Kidney (tissue), 14 donors: ENCODE results near the gene SPTBN1. TPM values are rescaled to one million over a fixed set of nuclear protein-coding genes. Genes with fewer than 3 reads are reported as not detected.

Source experiments
- DNase-seq, 5 donors: peaks; one replicate each; pipeline ENCODE4 v3.0.0-alpha.2; 2013 to 2020
- FAIRE-seq: peaks from 2 replicates; lab custom pipeline; 2012; peaks lifted over from hg19 to GRCh38; lab: Jason Lieb, UNC
- H3K27ac ChIP-seq, 2 donors: one replicate each; pipeline ENCODE4 v1.7.0; 2013; ENCODE audit warnings: low read depth in 2 of 2, low read length in 2 of 2, inconsistent platforms in 1 of 2
- H3K27me3 ChIP-seq: one replicate; pipeline ENCODE4 v1.7.1; 2013; ENCODE audit warnings: low read length, inconsistent platforms; ENCODE audit not compliant: control insufficient read depth, insufficient read depth
- H3K36me3 ChIP-seq, 3 donors: one replicate each; pipeline versions ENCODE4 v1.7.0 to v1.7.1; 2013; ENCODE audit warnings: low read length in 3 of 3, control low read depth in 1 of 3, inconsistent platforms in 1 of 3; ENCODE audit not compliant: insufficient read depth in 3 of 3, control insufficient read depth in 2 of 3
- H3K4me1 ChIP-seq, 3 donors: one replicate each; pipeline versions ENCODE4 v1.7.0 to v1.7.1; 2013; ENCODE audit warnings: low read length in 3 of 3, inconsistent platforms in 1 of 3, low read depth in 1 of 3; ENCODE audit not compliant: control insufficient read depth in 2 of 3, insufficient read depth in 2 of 3
- H3K4me3 ChIP-seq, 3 donors: one replicate each; pipeline versions ENCODE4 v1.7.0 to v1.8.1; 2013; ENCODE audit warnings: low read length in 3 of 3, control low read depth in 1 of 3, inconsistent platforms in 1 of 3
- H3K9ac ChIP-seq, 3 donors: one replicate each; pipeline versions ENCODE4 v1.7.0 to v1.7.1; 2013; ENCODE audit warnings: low read length in 3 of 3, control low read depth in 1 of 3, inconsistent platforms in 1 of 3
- H3K9me3 ChIP-seq, 3 donors: one replicate each; pipeline versions ENCODE4 v1.7.0 to v1.7.1; 2013; ENCODE audit warnings: low read length in 3 of 3, control low read depth in 1 of 3, inconsistent platforms in 1 of 3; ENCODE audit not compliant: control insufficient read depth in 2 of 3, insufficient read depth in 1 of 3
- CTCF ChIP-seq: IDR thresholded peaks from 3 replicates; pipeline ENCODE4 v1.5.1; 2012; ENCODE audit warnings: mild to moderate bottlenecking, moderate library complexity, borderline replicate concordance; ENCODE audit not compliant: insufficient read depth; ENCODE audit errors: extremely low read depth
- intact Hi-C: fragments of 100-400 bp; cut with DNase I; formaldehyde crosslinking; loops from one replicate; pipeline ENCODE4 v1.11.1; 2022
- polyA plus RNA-seq: library from polyadenylated mRNA; stranded (reverse); fragments of 350-450 nt; fragmentation: Illumina TruSeq; extraction: RNeasy Lipid Tissue Mini Kit (QIAGEN cat#74804); gene quantifications from one replicate; pipeline ENCODE4 v1.2.3, GENCODE V29; 2014; ENCODE audit warnings: low read depth, low replicate concordance; ENCODE audit not compliant: insufficient read depth
- total RNA-seq: library from RNA; stranded (reverse); fragmentation: NEBNext Ultra II Directional; extraction: Animal tissue kit (Norgen Biotek cat#: 25700); gene quantifications from one replicate; pipeline ENCODE4 v1.2.1, GENCODE V29; 2021
- donor health status: control.
- donor health status: control.
- donor health status: control.
- donor health status: control.
- donor health status: control.
- donor health status: DM: yes; HTN: yes; CAD: no.
- donor health status: Normal renal cell carcinoma (clear cell type).

The SPTBN1 gene
- total and polyA plus RNA-seq, 2 donors from 2014 or later, result 93.2 to 313 TPM

- intact Hi-C loops, result no loop called here
- no peak for TF ChIP-seq CTCF
- Histone ChIP-seq H3K27ac (peak overlapping the region in 1 of 2 donors; percentile 78), H3K4me3 (no peak overlapping the region), H3K9me3 (no peaks in the 10 kb centered on the region), H3K4me1 (peaks cover 0 to 2% (median 0%) of the 10 kb centered on the region in 3 donors), H3K27me3 (no peaks in the 10 kb centered on the region), H3K36me3 (no peaks in the 10 kb centered on the region), H3K9ac (no peak overlapping the region)
- no peak for DNase-seq
- FAIRE-seq, result no peak
Observed at GRCh38 chr2:54416938-54417337, 39.2 kb upstream of the SPTBN1 start.

- H3K4me3 ChIP-seq, result no peak overlapping the region
- no peaks in the 10 kb centered on the region for H3K36me3 ChIP-seq
- TF ChIP-seq CTCF, result no peak
- no peak overlapping the region for H3K27ac ChIP-seq
- no peak overlapping the region for H3K9ac ChIP-seq
- H3K9me3 ChIP-seq, result no peaks in the 10 kb centered on the region
- no peaks in the 10 kb centered on the region for H3K27me3 ChIP-seq
- intact Hi-C loops, result no loop called here
- DNase-seq, result no peak
- peaks cover 0 to 2% (median 0%) of the 10 kb centered on the region in 3 donors for H3K4me1 ChIP-seq
- no peak for FAIRE-seq
Observed at GRCh38 chr2:54417577-54417976, 38.5 kb upstream of the SPTBN1 start.

- no peak for FAIRE-seq
- H3K9ac ChIP-seq, result no peak overlapping the region
Observed at GRCh38 chr2:54419388-54419787, 36.7 kb upstream of the SPTBN1 start.

More at GRCh38 chr2:54419388-54419787, 36.7 kb upstream of the SPTBN1 start:
- Histone ChIP-seq H3K4me1 (peaks cover 0 to 2% (median 0%) of the 10 kb centered on the region in 3 donors), H3K27me3 (no peaks in the 10 kb centered on the region), H3K27ac (no peak overlapping the region), H3K9me3 (no peaks in the 10 kb centered on the region), H3K4me3 (no peak overlapping the region), H3K36me3 (no peaks in the 10 kb centered on the region)
- no peak for TF ChIP-seq CTCF
- DNase-seq, result peak in 1 of 5 donors; percentile 43
- intact Hi-C loops, result no loop called here
